A549 (cell line): Measurements from ENCODE around the gene COL5A1. TPM values are rescaled to one million over a fixed set of nuclear protein-coding genes. Genes with fewer than 3 reads are reported as not detected.

Experiments used
- ATAC-seq, 2 experiments: fragments of 200-7000 bp in 1 of 2; fragments of >200 bp in 1 of 2; cut with Nextera tagmentation in 1 of 2; cut with Tn5 transposase in 1 of 2; 3 replicates each; pipeline versions ENCODE4 v1.8.0 to v1.9.1; 2018 to 2020; ENCODE audit warnings: mild to moderate bottlenecking in 1 of 2, moderate library complexity in 1 of 2
- CTCF ChIA-PET: fragments of 300-600 bp; sonication (Branson Sonifier 250); formaldehyde crosslinking; extraction: SDS; loops from one replicate; lab custom pipeline; 2021; ENCODE audit warnings: antibody characterized with exemption, inconsistent platforms; lab: Yijun Ruan, JAX
- POLR2A ChIA-PET: fragments of 350-600 bp; formaldehyde crosslinking; extraction: SDS; loops from one replicate; lab custom pipeline; 2021; ENCODE audit warnings: antibody characterized with exemption, inconsistent platforms; lab: Yijun Ruan, JAX
- DNase-seq, 2 experiments: peaks; one replicate each; pipeline versions ENCODE4 v3.0.0 to v3.0.0-alpha.2; 2011 to 2016; ENCODE audit warnings: low read depth in 1 of 2, low spot score in 1 of 2
- FAIRE-seq: peaks from 2 replicates; lab custom pipeline; 2011; peaks lifted over from hg19 to GRCh38; lab: Jason Lieb, UNC
- H3K27ac ChIP-seq, 2 experiments: fragments of >200 bp; sonication (Bioruptor Twin); formaldehyde crosslinking; 3 replicates each; pipeline ENCODE4 v1.5.1; 2016 to 2017
- H3K4me1 ChIP-seq: fragments of >200 bp; sonication (Bioruptor Twin); formaldehyde crosslinking; 3 replicates; pipeline ENCODE4 v1.6.1; 2016
- H3K4me2 ChIP-seq: fragments of >200 bp; sonication (Bioruptor Twin); formaldehyde crosslinking; 3 replicates; pipeline ENCODE4 v1.6.1; 2016
- H3K4me3 ChIP-seq: fragments of >200 bp; sonication (Bioruptor Twin); formaldehyde crosslinking; 3 replicates; pipeline ENCODE4 v1.5.1; 2016
- H3K9me3 ChIP-seq: fragments of >200 bp; sonication (Bioruptor Twin); formaldehyde crosslinking; 3 replicates; pipeline ENCODE4 v1.6.1; 2016
- CTCF ChIP-seq: fragments of >200 bp; sonication (Bioruptor Twin); formaldehyde crosslinking; IDR thresholded peaks from 3 replicates; pipeline ENCODE4 v1.5.1; 2016
- EHF ChIP-seq: fragments of 250-450 bp; sonication (Bioruptor Pico); IDR thresholded peaks from 2 replicates; pipeline ENCODE4 v1.5.0; 2020; ENCODE audit warnings: mild to moderate bottlenecking
- HDAC2 ChIP-seq: fragments of 200-600 bp; sonication (generic); IDR thresholded peaks from 2 replicates; pipeline ENCODE4 v1.6.1; 2016
- HMGXB4 ChIP-seq: fragments of 250-450 bp; sonication (Bioruptor Pico); IDR thresholded peaks from 2 replicates; pipeline ENCODE4 v1.5.0; 2021; ENCODE audit warnings: mild to moderate bottlenecking, moderate library complexity, borderline replicate concordance
- HOXB5 ChIP-seq: fragments of 250-450 bp; sonication (Bioruptor Pico); IDR thresholded peaks from 2 replicates; pipeline ENCODE4 v1.5.0; 2020; ENCODE audit warnings: mild to moderate bottlenecking, moderate library complexity
- MAFK ChIP-seq: fragments of 450-650 bp; IDR thresholded peaks from 2 replicates; pipeline ENCODE4 v1.6.1; 2014; ENCODE audit not compliant: partially characterized antibody
- POLR2AphosphoS2 ChIP-seq: conservative IDR thresholded peaks from 2 replicates; pipeline ENCODE4 v1.6.1; 2012; ENCODE audit warnings: low read length, improper control_type of control experiment, inconsistent platforms
- REST ChIP-seq: fragments of 200-600 bp; sonication (generic); IDR thresholded peaks from 2 replicates; pipeline ENCODE4 v1.6.1; 2016; ENCODE audit warnings: antibody characterized with exemption, mild to moderate bottlenecking, moderate library complexity
- RNF2 ChIP-seq: fragments of 200-600 bp; sonication (generic); IDR thresholded peaks from 2 replicates; pipeline ENCODE4 v1.6.1; 2016; ENCODE audit warnings: low read depth, mild to moderate bottlenecking, antibody characterized with exemption, moderate library complexity, borderline replicate concordance
- SREBF2 ChIP-seq: fragments of 450-650 bp; IDR thresholded peaks from 2 replicates; pipeline ENCODE4 v1.6.1; 2014; ENCODE audit warnings: mild to moderate bottlenecking, moderate library complexity
- ZSCAN20 ChIP-seq: fragments of 250-450 bp; sonication (Bioruptor Pico); IDR thresholded peaks from 2 replicates; pipeline ENCODE4 v1.8.0; 2022; ENCODE audit warnings: mild to moderate bottlenecking, moderate library complexity
- WGBS: methylation state at CpG from one replicate; pipeline ENCODE4 v1.1.6; 2017; ENCODE audit errors: missing lambda C conversion rate; 5-methylcytosine and 5-hydroxymethylcytosine counted together
- polyA plus RNA-seq, 4 experiments: library from polyadenylated mRNA; depleted of rRNA in 3 of 4; stranded (reverse); fragments of >200 nt; fragmentation: RNase III in 1 of 4; extraction: RNeasy Plus Mini Kit Qiagen cat#74134 plus additional on column Dnase treatment in 1 of 4; gene quantifications; 2 replicates in 3 of 4; 3 replicates in 1 of 4; pipeline ENCODE4 v1.2.3, GENCODE V29; 2011 to 2017
- TF ChIP-seq, protein P1 (sequence below): fragments of 250-450 bp; sonication (Bioruptor Pico); IDR thresholded peaks from 2 replicates; pipeline ENCODE4 v1.5.0; 2020; ENCODE audit warnings: low read depth, mild to moderate bottlenecking, moderate library complexity
- TF ChIP-seq, protein P2 (sequence below): fragments of >200 bp; sonication (Bioruptor Twin); formaldehyde crosslinking; IDR thresholded peaks from 2 replicates; pipeline ENCODE4 v1.6.1; 2016

Gene COL5A1
- polyA plus RNA-seq, 2 of the 4 experiments (the other 2 are of a cell fraction), result 16.1 to 67.5 TPM

- FAIRE-seq (no peak), DNase-seq (no peak), ATAC-seq (no peak)
- H3K4me3 ChIP-seq, result no peak overlapping the region
- H3K4me1 ChIP-seq, result peaks cover 48% of the 10 kb centered on the region
- POLR2A ChIA-PET, result no interaction called here
- no peaks in the 10 kb centered on the region for H3K9me3 ChIP-seq
- no peak overlapping the region for H3K4me2 ChIP-seq
- CTCF ChIA-PET, result interaction anchor here (0.9 to 1.6 kb wide), 3 partner anchors 13 to 35 kb away, joined by 3 to 5 read pairs (median 3); no protein-coding TSS in a partner anchor
- 69% methylated on average over 18 of the region's 21 CpGs for WGBS
- TF ChIP-seq ZSCAN20 (CRISPR knock-in tag) (no peak), SREBF2 (no peak), RNF2 (no peak), POLR2AphosphoS2 (no peak), HOXB5 (CRISPR knock-in tag) (no peak), CTCF (no peak), HDAC2 (no peak)
- TF ChIP-seq, protein P1, sequence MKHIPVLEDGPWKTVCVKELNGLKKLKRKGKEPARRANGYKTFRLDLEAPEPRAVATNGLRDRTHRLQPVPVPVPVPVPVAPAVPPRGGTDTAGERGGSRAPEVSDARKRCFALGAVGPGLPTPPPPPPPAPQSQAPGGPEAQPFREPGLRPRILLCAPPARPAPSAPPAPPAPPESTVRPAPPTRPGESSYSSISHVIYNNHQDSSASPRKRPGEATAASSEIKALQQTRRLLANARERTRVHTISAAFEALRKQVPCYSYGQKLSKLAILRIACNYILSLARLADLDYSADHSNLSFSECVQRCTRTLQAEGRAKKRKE (CRISPR knock-in tag), result no peak
- H3K27ac ChIP-seq, result peak overlapping the region; percentile 26 to 58; a peak in 4 of 6 replicates
These were observed 20.6 kb upstream of the COL5A1 start for GRCh38 chr9:134620751-134621557.

DNA sequence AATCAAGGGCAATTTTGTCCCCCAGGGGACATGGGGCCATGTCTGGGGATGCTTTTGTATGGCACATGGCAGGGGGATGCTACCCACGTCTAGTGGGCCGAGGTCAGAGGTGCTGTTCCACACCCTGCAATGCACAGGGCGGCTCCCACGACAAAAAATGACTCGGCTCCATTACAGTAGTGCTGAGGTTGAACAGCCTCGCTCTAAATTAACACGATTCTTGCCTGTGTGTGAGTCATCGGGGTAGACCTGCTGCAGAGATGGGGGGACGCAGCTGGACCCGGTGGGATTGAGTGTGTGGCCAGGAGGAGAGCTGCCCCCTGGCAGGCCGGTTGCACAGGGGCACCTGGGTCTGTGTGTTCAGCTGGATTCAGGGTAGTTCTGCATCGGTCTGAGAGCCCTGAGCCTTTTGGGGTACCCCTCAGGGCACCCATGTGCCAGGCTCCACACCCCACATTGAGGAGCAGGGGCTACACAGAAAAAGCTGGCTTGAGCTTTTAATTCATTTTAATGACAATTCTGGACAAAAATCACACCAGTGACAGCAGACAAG is 20.0 kb upstream of the COL5A1 start:
- no peak for ATAC-seq
- TF ChIP-seq RNF2, result no peak
- no peak for TF ChIP-seq ZSCAN20 (CRISPR knock-in tag)
- TF ChIP-seq, protein P2, sequence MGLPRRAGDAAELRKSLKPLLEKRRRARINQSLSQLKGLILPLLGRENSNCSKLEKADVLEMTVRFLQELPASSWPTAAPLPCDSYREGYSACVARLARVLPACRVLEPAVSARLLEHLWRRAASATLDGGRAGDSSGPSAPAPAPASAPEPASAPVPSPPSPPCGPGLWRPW, result no peak
- TF ChIP-seq EHF (CRISPR knock-in tag), result no peak
- TF ChIP-seq HMGXB4, result no peak
- no peak for TF ChIP-seq REST
- no peak for TF ChIP-seq MAFK
- TF ChIP-seq, all 56 proteins: peak for 0
- FAIRE-seq (no peak), DNase-seq (no peak)
- ChIA-PET POLR2A (interaction anchor here (0.7 kb wide), 2 partner anchors 19 to 21 kb away, joined by 3 read pairs; no protein-coding TSS in a partner anchor), CTCF (no interaction called here)
- H3K4me3 ChIP-seq, result no peak overlapping the region
- peak overlapping the region; percentile 13 to 58; a peak in 4 of 6 replicates for H3K27ac ChIP-seq
- H3K4me2 ChIP-seq, result no peak overlapping the region
- WGBS, result 80% methylated on average over 12 of the region's 12 CpGs
- peaks cover 49% of the 10 kb centered on the region for H3K4me1 ChIP-seq
- no peaks in the 10 kb centered on the region for H3K9me3 ChIP-seq
